Liver (tissue), 9 donors: ENCODE data around the gene SLC47A2. TPM values are rescaled to one million over a fixed set of nuclear protein-coding genes. Genes with fewer than 3 reads are reported as not detected.
"Not testable (repeated sequence)": the region's sequence is repeated elsewhere in the genome, so short reads cannot be mapped to it uniquely, and the experiment has no call there.

Experiments
- DNase-seq: peaks from one replicate; pipeline ENCODE4 v3.0.0-alpha.2; 2017; ENCODE audit warnings: low spot score
- H3K27ac ChIP-seq, 2 donors: one replicate each; pipeline ENCODE4 v1.7.0; 2013; ENCODE audit warnings: inconsistent platforms in 2 of 2, low read length in 2 of 2, control low read depth in 1 of 2, low read depth in 1 of 2, mild to moderate bottlenecking in 1 of 2
- H3K27me3 ChIP-seq, 4 donors: one replicate each; pipeline versions ENCODE4 v1.6.1 to v1.7.0; 2013; ENCODE audit warnings: low read length in 3 of 4, inconsistent platforms in 1 of 4, mild to moderate bottlenecking in 1 of 4, moderate library complexity in 1 of 4; ENCODE audit not compliant: control insufficient read depth in 4 of 4, insufficient read depth in 4 of 4
- H3K36me3 ChIP-seq, 4 donors: one replicate each; pipeline versions ENCODE4 v1.6.1 to v1.7.0; 2013; ENCODE audit warnings: low read length in 3 of 4, mild to moderate bottlenecking in 3 of 4, low read depth in 1 of 4, moderate library complexity in 1 of 4; ENCODE audit not compliant: control insufficient read depth in 4 of 4, insufficient read depth in 3 of 4
- H3K4me1 ChIP-seq, 4 donors: one replicate each; pipeline versions ENCODE4 v1.6.1 to v1.7.0; 2013; ENCODE audit warnings: low read length in 3 of 4, mild to moderate bottlenecking in 3 of 4, moderate library complexity in 1 of 4; ENCODE audit not compliant: control insufficient read depth in 4 of 4, insufficient read depth in 4 of 4
- H3K4me3 ChIP-seq, 3 donors: one replicate each; pipeline versions ENCODE4 v1.6.1 to v1.7.0; 2013; ENCODE audit warnings: low read length in 3 of 3, control low read depth in 1 of 3, low read depth in 1 of 3, mild to moderate bottlenecking in 1 of 3
- H3K9ac ChIP-seq, 2 donors: one replicate each; pipeline ENCODE4 v1.7.0; 2013; ENCODE audit warnings: low read length in 2 of 2, mild to moderate bottlenecking in 2 of 2, moderate library complexity in 2 of 2, control low read depth in 1 of 2, low read depth in 1 of 2
- H3K9me3 ChIP-seq, 4 donors: one replicate each; pipeline versions ENCODE4 v1.6.1 to v1.7.0; 2013; ENCODE audit warnings: low read length in 3 of 4; ENCODE audit not compliant: control insufficient read depth in 4 of 4
- ATF3 ChIP-seq: IDR thresholded peaks from 2 replicates; pipeline ENCODE4 v1.6.1; 2016; ENCODE audit warnings: antibody characterized with exemption
- CTCF ChIP-seq: fragments of 150-350 bp; IDR thresholded peaks from 2 replicates; pipeline ENCODE4 v1.5.1; 2017; ENCODE audit warnings: improper control_type of control experiment, low read depth, low read length; ENCODE audit not compliant: missing input control
- FOXA1 ChIP-seq: IDR thresholded peaks from 2 replicates; pipeline ENCODE4 v1.6.1; 2016; ENCODE audit warnings: antibody characterized with exemption
- HNF4A ChIP-seq, 2 donors: conservative IDR thresholded peaks; 2 replicates each; pipeline ENCODE4 v1.6.1; 2016; ENCODE audit warnings: antibody characterized with exemption in 2 of 2, mild to moderate bottlenecking in 2 of 2
- HNF4G ChIP-seq: IDR thresholded peaks from 2 replicates; pipeline ENCODE4 v1.6.1; 2016; ENCODE audit warnings: antibody characterized with exemption
- MAX ChIP-seq: IDR thresholded peaks from 2 replicates; pipeline ENCODE4 v1.6.1; 2016; ENCODE audit warnings: antibody characterized with exemption
- NR2F2 ChIP-seq: IDR thresholded peaks from 2 replicates; pipeline ENCODE4 v1.6.1; 2016; ENCODE audit warnings: antibody characterized with exemption
- RAD21 ChIP-seq, 2 donors: IDR thresholded peaks; 2 replicates each; pipeline ENCODE4 v1.6.1; 2016; ENCODE audit warnings: antibody characterized with exemption in 2 of 2, mild to moderate bottlenecking in 2 of 2
- REST ChIP-seq: IDR thresholded peaks from 2 replicates; pipeline ENCODE4 v1.6.1; 2016; ENCODE audit warnings: antibody characterized with exemption, mild to moderate bottlenecking
- RXRA ChIP-seq, 2 donors: IDR thresholded peaks; 2 replicates each; pipeline ENCODE4 v1.6.1; 2017 to 2018; ENCODE audit warnings: antibody characterized with exemption in 2 of 2, mild to moderate bottlenecking in 1 of 2
- TAF1 ChIP-seq: conservative IDR thresholded peaks from 2 replicates; pipeline ENCODE4 v1.6.1; 2016; ENCODE audit warnings: antibody characterized with exemption, mild to moderate bottlenecking
- ZBTB33 ChIP-seq: IDR thresholded peaks from 2 replicates; pipeline ENCODE4 v1.6.1; 2016; ENCODE audit warnings: antibody characterized with exemption
- WGBS: extraction: QIAGEN DNeasy Blood & Tissue Kit; methylation state at CpG from one replicate; pipeline ENCODE4 v1.1.7; 2013; 5-methylcytosine and 5-hydroxymethylcytosine counted together
- polyA plus RNA-seq, 2 donors: library from polyadenylated mRNA; stranded (reverse) in 1 of 2; unstranded in 1 of 2; fragments of 200-250 nt in 1 of 2; fragments of >200 nt in 1 of 2; fragmentation: Nextera tagmentation in 1 of 2; extraction: Ambion mirVana in 1 of 2; gene quantifications; one replicate each; pipeline versions ENCODE4 v1.2.1 to v1.2.3, GENCODE V29; 2013 to 2015
- total RNA-seq, 2 donors: library from RNA; depleted of rRNA; stranded (reverse); fragments of >200 nt; gene quantifications; one replicate each; pipeline ENCODE4 v1.2.3, GENCODE V29; 2014
- donor health status: healthy.
- donor health status: healthy.
- donor health status: healthy.
- donor health status: healthy.
- donor health status: healthy.

SLC47A2 gene
- not detected for total RNA-seq
- under 1 TPM in 1 of 2 donors, not detected in 1; 0.08 TPM for polyA plus RNA-seq

GRCh38 chr17:19716108-19717030 lies at the start of gene SLC47A2:
SLC47A2 (minus strand) TSS chr17:19716584; CDS start chr17:19716555, 29 bp downstream.
- Histone ChIP-seq H3K27me3 (no peaks in the 10 kb centered on the region), H3K9me3 (no peaks in the 10 kb centered on the region), H3K4me3 (no peak within 1 kb of the TSS), H3K4me1 (peaks cover 0 to 8% (median 4%) of the 10 kb centered on the region in 4 donors), H3K27ac (no peak within 1 kb of the TSS), H3K9ac (no peak within 1 kb of the TSS), H3K36me3 (no peaks in the 10 kb centered on the region)
- TF ChIP-seq ATF3, result no peak
- TF ChIP-seq TAF1, result no peak
- TF ChIP-seq ZBTB33, result no peak
- TF ChIP-seq FOXA1, result no peak
- no peak for TF ChIP-seq HNF4G
- TF ChIP-seq CTCF, result no peak
- 90% methylated on average over 13 of the region's 13 CpGs for WGBS
- DNase-seq, result peak; percentile 29

- Histone ChIP-seq H3K4me3 (no peak overlapping the region), H3K27me3 (no peaks in the 10 kb centered on the region), H3K9me3 (no peaks in the 10 kb centered on the region), H3K4me1 (peaks cover 0 to 7% (median 2%) of the 10 kb centered on the region in 4 donors), H3K9ac (no peak overlapping the region), H3K27ac (no peak overlapping the region), H3K36me3 (no peaks in the 10 kb centered on the region)
- no peak for DNase-seq
- WGBS, result 76% methylated on average over 7 of the region's 7 CpGs
- TF ChIP-seq MAX (no peak), REST (no peak), HNF4A (conservative IDR thresholded peaks at IDR 0.05) (no peak), NR2F2 (no peak), RXRA (IDR thresholded peaks at IDR 0.05) (no peak), CTCF (no peak), ATF3 (no peak), RAD21 (IDR thresholded peaks at IDR 0.05) (no peak), TAF1 (no peak)
Measured at GRCh38 chr17:19766016-19766415, 49.6 kb upstream of the SLC47A2 start.

GRCh38 chr17:19763991-19764390 lies 47.6 kb upstream of the SLC47A2 start:
- H3K27me3 ChIP-seq, H3K4me3 ChIP-seq, H3K27ac ChIP-seq, H3K9me3 ChIP-seq, H3K36me3 ChIP-seq, H3K4me1 ChIP-seq, H3K9ac ChIP-seq, DNase-seq: not testable (repeated sequence)
- WGBS, result 95% methylated on average over 6 of the region's 6 CpGs
